H1 (cell line): Measurements from ENCODE around the gene NAT8L. TPM values are rescaled to one million over a fixed set of nuclear protein-coding genes. Genes with fewer than 3 reads are reported as not detected.
"Not testable (repeated sequence)": the region's sequence is repeated elsewhere in the genome, so short reads cannot be mapped to it uniquely, and the experiment has no call there.

Experiments
- CTCF ChIA-PET: fragments of 300-600 bp; sonication (Branson Sonifier 250); formaldehyde crosslinking; loops from one replicate; lab custom pipeline; 2021; ENCODE audit not compliant: partially characterized antibody; lab: Charles Lee
- POLR2A ChIA-PET: fragments of 300-600 bp; sonication (Branson Sonifier 250); formaldehyde crosslinking; loops from one replicate; lab custom pipeline; 2021; ENCODE audit warnings: inconsistent platforms; ENCODE audit not compliant: partially characterized antibody; lab: Charles Lee
- DNase-seq, 2 experiments: peaks; one replicate each; pipeline versions ENCODE4 v3.0.0 to v3.0.0-alpha.2; 2010 to 2022; ENCODE audit warnings: low spot score in 2 of 2, low read depth in 1 of 2, mixed read lengths in 1 of 2
- FAIRE-seq: peaks from 2 replicates; lab custom pipeline; 2011; peaks lifted over from hg19 to GRCh38; lab: Jason Lieb, UNC
- H2AFZ ChIP-seq: 2 replicates; pipeline ENCODE4 v1.8.1; 2012; ENCODE audit warnings: low read length, inconsistent platforms
- H2AK5ac ChIP-seq: 2 replicates; pipeline ENCODE4 v1.6.1; 2013; ENCODE audit warnings: low read depth, low read length
- H2BK120ac ChIP-seq: replicated peaks from 2 replicates; pipeline ENCODE3; 2013; ENCODE audit warnings: low read depth, low read length, inconsistent platforms
- H2BK12ac ChIP-seq: 2 replicates; pipeline ENCODE4 v1.6.1; 2013; ENCODE audit warnings: low read depth, low read length
- H2BK15ac ChIP-seq: 2 replicates; pipeline ENCODE4 v1.6.1; 2013; ENCODE audit warnings: low read length
- H2BK20ac ChIP-seq: 2 replicates; pipeline ENCODE4 v1.6.1; 2013; ENCODE audit warnings: low read length
- H2BK5ac ChIP-seq: 2 replicates; pipeline ENCODE4 v1.6.1; 2013; ENCODE audit warnings: low read depth, low read length
- H3K14ac ChIP-seq: 2 replicates; pipeline ENCODE4 v1.6.1; 2013; ENCODE audit warnings: inconsistent platforms; ENCODE audit not compliant: insufficient read length
- H3K18ac ChIP-seq: 2 replicates; pipeline ENCODE4 v1.6.1; 2013; ENCODE audit warnings: low read length; ENCODE audit errors: extremely low read depth
- H3K23ac ChIP-seq: 2 replicates; pipeline ENCODE4 v1.6.1; 2013; ENCODE audit warnings: inconsistent platforms; ENCODE audit not compliant: insufficient read length
- H3K23me2 ChIP-seq: 2 replicates; pipeline ENCODE4 v1.6.1; 2013; ENCODE audit warnings: low read depth, low read length
- H3K27ac ChIP-seq: 2 replicates; pipeline ENCODE4 v1.6.1; 2011; ENCODE audit warnings: low read depth, low read length, inconsistent platforms
- H3K27me3 ChIP-seq, 4 experiments: replicated peaks in 1 of 4; 1 replicate in 1 of 4; 2 replicates in 3 of 4; pipeline versions ENCODE4 v1.6.1 to v1.8.1; 2011 to 2013; ENCODE audit warnings: low read length in 3 of 4, mild to moderate bottlenecking in 3 of 4, inconsistent platforms in 2 of 4, mixed read lengths in 2 of 4, moderate library complexity in 1 of 4; ENCODE audit not compliant: control insufficient read depth in 3 of 4, insufficient read depth in 3 of 4; ENCODE audit errors: extremely low read depth in 1 of 4
- H3K36me3 ChIP-seq, 4 experiments: 2 replicates each; pipeline versions ENCODE4 v1.6.1 to v1.8.1; 2011 to 2013; ENCODE audit warnings: mild to moderate bottlenecking in 4 of 4, low read length in 3 of 4, moderate library complexity in 2 of 4, control low read depth in 1 of 4, inconsistent platforms in 1 of 4; ENCODE audit not compliant: insufficient read depth in 4 of 4, control insufficient read depth in 2 of 4
- H3K4ac ChIP-seq: replicated peaks from 2 replicates; pipeline ENCODE3; 2013; ENCODE audit warnings: low read length, low read depth, mixed read lengths, inconsistent platforms; ENCODE audit not compliant: insufficient read length
- H3K4me1 ChIP-seq, 4 experiments: replicated peaks in 1 of 4; 1 replicate in 1 of 4; 2 replicates in 3 of 4; pipeline versions ENCODE4 v1.6.1 to v1.8.1; 2011 to 2013; ENCODE audit warnings: low read length in 3 of 4, inconsistent platforms in 2 of 4, mixed read lengths in 1 of 4; ENCODE audit not compliant: insufficient read depth in 4 of 4, control insufficient read depth in 3 of 4
- H3K4me2 ChIP-seq, 2 experiments: 2 replicates each; pipeline versions ENCODE4 v1.6.1 to v1.8.1; 2011 to 2013; ENCODE audit warnings: low read depth in 2 of 2, low read length in 2 of 2, control low read depth in 1 of 2, inconsistent platforms in 1 of 2, mild to moderate bottlenecking in 1 of 2; ENCODE audit not compliant: insufficient read depth in 1 of 2
- H3K4me3 ChIP-seq, 4 experiments: fragments of 200-600, 300-600 bp in 1 of 4; sonication (generic), shearing (Covaris generic), sonication (Bioruptor Twin) in 1 of 4; 2 replicates each; pipeline versions ENCODE4 v1.5.1 to v1.8.1; 2011 to 2016; ENCODE audit warnings: low read length in 4 of 4, low read depth in 3 of 4, control low read depth in 2 of 4, inconsistent platforms in 2 of 4, mild to moderate bottlenecking in 2 of 4, mixed read lengths in 1 of 4, moderate library complexity in 1 of 4; ENCODE audit not compliant: insufficient read depth in 2 of 4; ENCODE audit errors: extremely low read depth in 1 of 4
- H3K56ac ChIP-seq: replicated peaks from 2 replicates; pipeline ENCODE3; 2013; ENCODE audit warnings: low read depth, mild to moderate bottlenecking, mixed read lengths, low read length, inconsistent platforms; ENCODE audit not compliant: insufficient read length
- H3K79me1 ChIP-seq: 2 replicates; pipeline ENCODE4 v1.6.1; 2013; ENCODE audit warnings: low read depth, low read length, control low read depth
- H3K79me2 ChIP-seq, 2 experiments: 2 replicates each; pipeline versions ENCODE4 v1.6.1 to v1.8.1; 2012 to 2013; ENCODE audit warnings: low read length in 2 of 2, mild to moderate bottlenecking in 2 of 2, inconsistent platforms in 1 of 2; ENCODE audit not compliant: insufficient read depth in 2 of 2, control insufficient read depth in 1 of 2
- H3K9ac ChIP-seq, 4 experiments: replicated peaks in 1 of 4; 1 replicate in 1 of 4; 2 replicates in 3 of 4; pipeline versions ENCODE4 v1.6.1 to v1.8.1; 2011 to 2013; ENCODE audit warnings: low read depth in 3 of 4, low read length in 3 of 4, control low read depth in 2 of 4, mild to moderate bottlenecking in 2 of 4, moderate library complexity in 2 of 4, inconsistent platforms in 1 of 4; ENCODE audit errors: extremely low read depth in 1 of 4
- H3K9me3 ChIP-seq, 2 experiments: 2 replicates each; pipeline versions ENCODE4 v1.6.1 to v1.8.1; 2012 to 2013; ENCODE audit warnings: mild to moderate bottlenecking in 2 of 2, moderate library complexity in 2 of 2, control low read depth in 1 of 2, inconsistent platforms in 1 of 2, low read depth in 1 of 2, low read length in 1 of 2, mixed read lengths in 1 of 2; ENCODE audit not compliant: insufficient read depth in 2 of 2
- H4K20me1 ChIP-seq, 2 experiments: replicated peaks in 1 of 2; 2 replicates each; pipeline versions ENCODE3 to v1.8.1; 2011 to 2013; ENCODE audit warnings: inconsistent platforms in 2 of 2, low read length in 2 of 2, mild to moderate bottlenecking in 1 of 2; ENCODE audit not compliant: insufficient read depth in 2 of 2, control insufficient read depth in 1 of 2
- H4K5ac ChIP-seq: 2 replicates; pipeline ENCODE4 v1.6.1; 2013; ENCODE audit warnings: low read length, low read depth, mixed read lengths, inconsistent platforms; ENCODE audit not compliant: insufficient read length
- H4K8ac ChIP-seq: 2 replicates; pipeline ENCODE4 v1.8.0; 2013; ENCODE audit warnings: mild to moderate bottlenecking, moderate library complexity, low read length, inconsistent platforms; ENCODE audit not compliant: insufficient read depth; ENCODE audit errors: extremely low read depth
- H4K91ac ChIP-seq: replicated peaks from 2 replicates; pipeline ENCODE3; 2013; ENCODE audit warnings: low read length, mixed read lengths, inconsistent platforms; ENCODE audit not compliant: insufficient read length
- SIRT6 ChIP-seq: IDR thresholded peaks from one replicate; pipeline ENCODE4 v1.7.1; 2012; ENCODE audit warnings: low read length, inconsistent platforms
- WGBS, 2 experiments: shearing (Covaris generic) in 1 of 2; methylation state at CpG; one replicate each; pipeline versions ENCODE4 v1.1.6 to v1.1.7; 2013 to 2015; ENCODE audit warnings: low lambda C conversion rate in 2 of 2, mixed read lengths in 2 of 2, inconsistent platforms in 1 of 2, low coverage in 1 of 2, missing lambda C conversion rate in 1 of 2; ENCODE audit not compliant: insufficient replicate concordance in 2 of 2, insufficient coverage in 1 of 2, insufficient read length in 1 of 2; ENCODE audit errors: extremely low coverage in 1 of 2, missing lambda C conversion rate in 1 of 2; 5-methylcytosine and 5-hydroxymethylcytosine counted together
- polyA plus RNA-seq, 7 experiments: library from polyadenylated mRNA; depleted of rRNA in 3 of 7; stranded (reverse) in 5 of 7; unstranded in 2 of 7; fragments of >200 nt in 5 of 7; fragments of 200-250 nt in 2 of 7; gene quantifications; 1 replicate in 5 of 7; 2 replicates in 1 of 7; 4 replicates in 1 of 7; pipeline versions ENCODE4 v1.2.1 to v1.2.3, GENCODE V29; 2011 to 2013; ENCODE audit warnings: missing spikeins in 2 of 7, mixed read lengths in 2 of 7
- total RNA-seq: library from RNA; stranded (reverse); fragmentation: NEBNext Ultra II Directional; extraction: Animal tissue kit (Norgen Biotek cat#: 25700); gene quantifications from 2 replicates; pipeline ENCODE4 v1.2.1, GENCODE V29; 2021

The NAT8L gene
- total and polyA plus RNA-seq, 2 of the 8 experiments (the other 6 are each of a cell fraction or from before 2014, with no cell fraction given), result 10.8 TPM

- no peak for TF ChIP-seq SIRT6
These were observed 33.3 kb upstream of the NAT8L start (continued) for GRCh38 chr4:2025817-2026216.

- H3K79me2 ChIP-seq, H3K4me2 ChIP-seq, CTCF ChIA-PET, H3K4me1 ChIP-seq, H4K20me1 ChIP-seq, H3K4me3 ChIP-seq, H3K27me3 ChIP-seq, H3K27ac ChIP-seq, H4K5ac ChIP-seq, H4K91ac ChIP-seq, H3K9me3 ChIP-seq, H3K9ac ChIP-seq, H3K4ac ChIP-seq, H3K23me2 ChIP-seq, POLR2A ChIA-PET, H2AFZ ChIP-seq, H4K8ac ChIP-seq, H3K56ac ChIP-seq, H3K36me3 ChIP-seq, H2AK5ac ChIP-seq, H3K18ac ChIP-seq, H2BK20ac ChIP-seq, H2BK5ac ChIP-seq, DNase-seq, H3K23ac ChIP-seq, H3K79me1 ChIP-seq, H2BK12ac ChIP-seq, H2BK15ac ChIP-seq, FAIRE-seq, H2BK120ac ChIP-seq, H3K14ac ChIP-seq: not testable (repeated sequence)
- WGBS, 2 experiments, result 90% methylated on average over 4 of the region's 4 CpGs; no CpG with 5 or more reads in 1 of the 2 experiments
These were observed 32.0 kb upstream of the NAT8L start for GRCh38 chr4:2027120-2027519.

- H2BK5ac ChIP-seq, H4K8ac ChIP-seq, H4K20me1 ChIP-seq, FAIRE-seq, H4K5ac ChIP-seq, H3K4me3 ChIP-seq, H3K36me3 ChIP-seq, H3K27ac ChIP-seq, H2BK120ac ChIP-seq, H2BK12ac ChIP-seq, H2BK15ac ChIP-seq, H3K79me2 ChIP-seq, H2AK5ac ChIP-seq, DNase-seq, H3K18ac ChIP-seq, H3K56ac ChIP-seq, H2AFZ ChIP-seq, H3K23ac ChIP-seq, POLR2A ChIA-PET, H4K91ac ChIP-seq, H3K9me3 ChIP-seq, H3K4me2 ChIP-seq, H2BK20ac ChIP-seq, H3K4me1 ChIP-seq, H3K9ac ChIP-seq, H3K79me1 ChIP-seq, H3K23me2 ChIP-seq, H3K4ac ChIP-seq, H3K14ac ChIP-seq, H3K27me3 ChIP-seq: not testable (repeated sequence)
- CTCF ChIA-PET, result interaction anchor here (0.5 to 0.9 kb wide), 2 partner anchors 8 to 13 kb away, joined by 3 read pairs; no protein-coding TSS in a partner anchor
These were observed 28.0 kb upstream of the NAT8L start for GRCh38 chr4:2031161-2031560.
